Thoracic aorta (tissue), 2 donors: ENCODE data around the gene RPUSD4. TPM values are rescaled to one million over a fixed set of nuclear protein-coding genes. Genes with fewer than 3 reads are reported as not detected.

Source experiments
- ATAC-seq: fragments of 150-250 bp; one replicate; pipeline ENCODE4 v1.8.0; 2017; ENCODE audit warnings: low read depth; ENCODE audit not compliant: insufficient number of reproducible peaks, low FRiP score
- DNase-seq: peaks from one replicate; pipeline ENCODE4 v3.0.0-alpha.2; 2020; ENCODE audit warnings: low spot score
- H3K27ac ChIP-seq, 2 donors: fragments of 200-600 bp; sonication (generic); 1 replicate in 1 of 2; 2 replicates in 1 of 2; pipeline ENCODE4 v1.5.1; 2016; ENCODE audit warnings: mild to moderate bottlenecking in 2 of 2, moderate library complexity in 2 of 2
- H3K27me3 ChIP-seq: fragments of 200-600 bp; sonication (generic); replicated peaks from 2 replicates; pipeline ENCODE4 v1.6.0; 2016; ENCODE audit warnings: mild to moderate bottlenecking; ENCODE audit not compliant: insufficient read depth
- H3K36me3 ChIP-seq: fragments of 200-600 bp; sonication (generic); one replicate; pipeline ENCODE4 v1.5.1; 2016
- H3K4me1 ChIP-seq, 2 donors: fragments of 200-600 bp; sonication (generic); 1 replicate in 1 of 2; 2 replicates in 1 of 2; pipeline versions ENCODE4 v1.5.1 to v1.6.0; 2016; ENCODE audit warnings: low read depth in 2 of 2, mild to moderate bottlenecking in 1 of 2; ENCODE audit not compliant: control insufficient read depth in 1 of 2
- H3K4me3 ChIP-seq: fragments of 200-600 bp; sonication (generic); 2 replicates; pipeline ENCODE4 v1.5.1; 2016; ENCODE audit warnings: mild to moderate bottlenecking
- H3K9me3 ChIP-seq: fragments of 200-600 bp; sonication (generic); 2 replicates; pipeline ENCODE4 v1.5.1; 2016
- total RNA-seq, 2 donors: library from RNA; depleted of rRNA; stranded (reverse); fragments of >200 nt; gene quantifications; one replicate each; pipeline versions ENCODE4 v1.1.0 to v1.2.3, GENCODE V29; 2016
- TF ChIP-seq, protein P1 (sequence below): fragments of 200-600 bp; sonication (generic); IDR thresholded peaks from one replicate; pipeline ENCODE4 v1.5.1; 2019; ENCODE audit warnings: antibody characterized with exemption

Gene RPUSD4
- total RNA-seq, 2 donors from 2014 or later = 6.0 to 34.8 TPM

DNA sequence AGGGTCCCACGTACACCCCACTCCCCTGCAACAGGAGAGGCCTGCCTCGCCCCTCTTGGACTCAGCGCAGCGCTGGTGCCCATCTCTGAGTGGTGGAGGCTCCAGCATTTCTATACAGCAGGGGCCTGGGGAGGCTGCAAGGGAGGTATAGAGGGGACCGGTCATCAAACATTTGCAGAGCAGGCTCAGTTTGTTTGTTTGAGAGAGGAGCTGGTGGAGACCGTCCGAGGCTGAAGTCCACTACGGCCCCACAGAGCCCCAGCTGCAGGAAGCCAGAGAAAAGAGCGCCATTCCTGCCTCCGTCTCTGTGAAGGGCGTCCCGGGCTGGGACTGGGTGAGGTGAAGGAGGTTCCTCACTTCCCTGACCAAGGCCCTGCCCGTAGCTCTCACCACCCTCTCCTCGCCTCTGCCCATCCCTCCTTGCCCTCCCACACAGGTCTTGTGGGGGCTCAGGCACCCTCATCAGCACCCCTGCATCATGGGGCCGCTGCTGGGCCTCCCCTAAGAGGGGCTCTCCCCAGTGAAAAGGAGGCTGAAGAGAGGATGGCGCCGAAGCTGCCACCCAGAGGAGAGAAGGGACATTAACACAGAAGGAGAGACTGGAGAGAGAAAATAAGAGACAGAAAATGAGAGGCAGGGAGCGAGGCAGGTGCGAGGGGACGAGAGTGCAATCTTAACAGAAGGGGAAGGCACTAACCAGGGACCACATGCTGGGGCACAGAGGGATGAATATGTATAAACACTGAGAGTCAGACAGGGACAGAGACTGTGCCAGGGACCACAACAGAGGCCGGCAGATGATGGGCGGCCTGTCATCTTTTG lies 24.5 kb downstream of the RPUSD4 start:
- no peak for ATAC-seq
- H3K27me3 ChIP-seq = no peaks in the 10 kb centered on the region

GRCh38 chr11:126186025-126186698 lies 25.3 kb downstream of the RPUSD4 start:
- DNase-seq (no peak), ATAC-seq (no peak)
- H3K4me3 ChIP-seq = no peak overlapping the region
- TF ChIP-seq, protein P1, sequence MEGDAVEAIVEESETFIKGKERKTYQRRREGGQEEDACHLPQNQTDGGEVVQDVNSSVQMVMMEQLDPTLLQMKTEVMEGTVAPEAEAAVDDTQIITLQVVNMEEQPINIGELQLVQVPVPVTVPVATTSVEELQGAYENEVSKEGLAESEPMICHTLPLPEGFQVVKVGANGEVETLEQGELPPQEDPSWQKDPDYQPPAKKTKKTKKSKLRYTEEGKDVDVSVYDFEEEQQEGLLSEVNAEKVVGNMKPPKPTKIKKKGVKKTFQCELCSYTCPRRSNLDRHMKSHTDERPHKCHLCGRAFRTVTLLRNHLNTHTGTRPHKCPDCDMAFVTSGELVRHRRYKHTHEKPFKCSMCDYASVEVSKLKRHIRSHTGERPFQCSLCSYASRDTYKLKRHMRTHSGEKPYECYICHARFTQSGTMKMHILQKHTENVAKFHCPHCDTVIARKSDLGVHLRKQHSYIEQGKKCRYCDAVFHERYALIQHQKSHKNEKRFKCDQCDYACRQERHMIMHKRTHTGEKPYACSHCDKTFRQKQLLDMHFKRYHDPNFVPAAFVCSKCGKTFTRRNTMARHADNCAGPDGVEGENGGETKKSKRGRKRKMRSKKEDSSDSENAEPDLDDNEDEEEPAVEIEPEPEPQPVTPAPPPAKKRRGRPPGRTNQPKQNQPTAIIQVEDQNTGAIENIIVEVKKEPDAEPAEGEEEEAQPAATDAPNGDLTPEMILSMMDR = no peak
- H3K36me3 ChIP-seq = no peaks in the 10 kb centered on the region
- no peaks in the 10 kb centered on the region for H3K4me1 ChIP-seq
- H3K27ac ChIP-seq = no peak overlapping the region
- no peaks in the 10 kb centered on the region for H3K9me3 ChIP-seq
- H3K27me3 ChIP-seq = no peaks in the 10 kb centered on the region

More for the DNA sequence above, 24.5 kb downstream of the RPUSD4 start:
- Histone ChIP-seq H3K4me1 (no peaks in the 10 kb centered on the region), H3K36me3 (no peaks in the 10 kb centered on the region), H3K27ac (no peak overlapping the region), H3K9me3 (no peaks in the 10 kb centered on the region), H3K4me3 (no peak overlapping the region)
- DNase-seq = no peak
- TF ChIP-seq, protein P1 = no peak

DNA sequence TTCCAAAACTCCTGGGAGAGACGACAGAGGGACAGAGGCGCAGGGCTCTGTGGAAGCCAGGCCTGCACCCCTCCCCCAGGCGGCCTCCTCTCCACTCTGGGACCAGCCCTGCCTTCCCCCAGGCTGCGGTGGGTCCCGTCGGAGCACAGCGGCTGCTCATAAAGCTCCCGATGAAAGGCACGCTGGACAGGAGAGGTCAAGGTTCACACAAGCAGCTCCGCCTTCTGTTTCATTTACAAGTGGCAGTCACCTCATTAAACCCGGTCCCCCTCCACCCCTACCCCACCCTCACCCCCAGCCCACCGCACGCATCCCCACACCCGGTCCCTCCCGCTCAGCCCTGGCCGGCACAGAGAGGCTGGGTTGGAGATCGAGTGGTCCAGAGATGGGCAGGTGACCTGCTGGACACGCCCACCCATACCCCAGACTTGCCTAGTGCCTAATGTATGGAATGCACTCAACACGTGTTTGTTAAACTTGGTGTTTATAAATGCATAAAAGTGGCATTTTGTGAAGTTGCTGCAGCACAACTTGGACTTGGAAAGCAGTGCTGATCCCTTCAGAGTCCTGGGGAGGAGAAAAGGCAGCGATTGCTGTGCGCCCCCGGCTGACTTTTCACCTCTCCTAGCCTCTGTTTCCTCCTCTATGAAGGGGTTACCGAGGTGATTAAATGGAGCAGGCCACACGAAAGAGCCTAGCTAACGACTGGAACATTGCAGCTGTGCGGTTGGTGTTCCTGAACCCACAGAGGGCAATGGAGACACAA lies 26.0 kb downstream of the RPUSD4 start:
- Histone ChIP-seq H3K4me1 (no peaks in the 10 kb centered on the region), H3K36me3 (no peaks in the 10 kb centered on the region), H3K27me3 (no peaks in the 10 kb centered on the region), H3K9me3 (no peaks in the 10 kb centered on the region), H3K4me3 (no peak overlapping the region), H3K27ac (no peak overlapping the region)
- no peak for ATAC-seq
- TF ChIP-seq, protein P1 = no peak
- DNase-seq = no peak

- Histone ChIP-seq H3K9me3 (no peaks in the 10 kb centered on the region), H3K4me1 (no peaks in the 10 kb centered on the region), H3K27ac (no peak overlapping the region), H3K36me3 (no peaks in the 10 kb centered on the region), H3K27me3 (no peaks in the 10 kb centered on the region), H3K4me3 (no peak overlapping the region)
- ATAC-seq = no peak
- no peak for DNase-seq
- TF ChIP-seq, protein P1 = no peak
Observed at GRCh38 chr11:126182787-126183445, 28.5 kb downstream of the RPUSD4 start.
